ENCODE data around the gene CTNNBIP1. TPM values are rescaled to one million over a fixed set of nuclear protein-coding genes. Genes with fewer than 3 reads are reported as not detected.

Gene CTNNBIP1
- total and polyA plus RNA-seq, 9 of the 15 experiments (the other 6 are each of a cell fraction or from before 2014, with no cell fraction given), result 0.65 to 29.2 (median 14.7) TPM

DNA sequence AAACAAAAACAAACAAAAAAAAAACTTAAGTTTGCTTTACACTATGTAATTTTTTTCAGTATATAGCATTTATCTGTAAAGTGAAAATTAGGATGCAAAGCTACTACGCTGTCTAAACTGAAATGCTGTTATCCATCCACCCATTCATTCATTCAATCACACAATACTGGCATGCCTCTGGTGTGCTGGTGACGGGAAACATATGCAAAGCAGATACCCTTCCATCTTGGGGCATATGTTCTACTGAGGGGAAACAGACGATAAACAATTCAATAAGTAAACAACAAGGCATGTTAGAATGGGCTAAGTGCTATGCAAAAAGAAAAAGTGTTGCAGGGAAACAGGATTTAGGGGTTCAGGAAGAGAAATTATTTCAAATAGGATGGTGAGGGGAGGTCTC is 89.5 kb downstream of the CTNNBIP1 start:
- ChIA-PET POLR2A (interaction anchor here (0.9 to 1.5 kb wide), 2 partner anchors 10 to 11 kb away, joined by 4 read pairs; no protein-coding TSS in a partner anchor), CTCF (ENCODE audit: low intra/inter-chr PET ratio) (no interaction called here)
- BruUV-seq (replicated peaks), result no TSS peak
- no peak overlapping the region for H3K4me3 ChIP-seq
- peaks cover 2 to 15% of the 10 kb centered on the region in 2 experiments; a peak in 3 of 5 replicates for H3K27me3 ChIP-seq (ENCODE audit: control insufficient read depth in 2 of 2, insufficient read depth in 2 of 2, low read length in 2 of 2)
- no peak for ATAC-seq
- intact Hi-C loops (cut with micrococcal nuclease), result no loop called here
- no peak overlapping the region for H3K27ac ChIP-seq (ENCODE audit: extremely low read depth, low read depth, low read length)
- H3K9me1 ChIP-seq (ENCODE audit: control insufficient read depth, insufficient read depth, low read length), result no peaks in the 10 kb centered on the region
- peaks cover 9 to 23% of the 10 kb centered on the region in 2 experiments for H3K4me1 ChIP-seq (replicated peaks in 1 of 2; ENCODE audit: control insufficient read depth in 2 of 2, insufficient read depth in 2 of 2, low read length in 2 of 2)
- DNase-seq (ENCODE audit: extremely low read depth in 1 of 4, low spot score in 3 of 4), result no peak
- no peaks in the 10 kb centered on the region for H3K9me3 ChIP-seq (replicated peaks; ENCODE audit: control insufficient read depth, insufficient read depth, low read depth, low read length)
- TF ChIP-seq KHSRP (IDR thresholded peaks at IDR 0.05), result no peak
- TF ChIP-seq XRCC3 (IDR thresholded peaks at IDR 0.05), result no peak
- no peak for TF ChIP-seq YBX1 (IDR thresholded peaks at IDR 0.05)
- no peak for TF ChIP-seq SMAD1 (IDR thresholded peaks at IDR 0.05; ENCODE audit: low read depth, low read length, partially characterized antibody)
- TF ChIP-seq, protein P1, sequence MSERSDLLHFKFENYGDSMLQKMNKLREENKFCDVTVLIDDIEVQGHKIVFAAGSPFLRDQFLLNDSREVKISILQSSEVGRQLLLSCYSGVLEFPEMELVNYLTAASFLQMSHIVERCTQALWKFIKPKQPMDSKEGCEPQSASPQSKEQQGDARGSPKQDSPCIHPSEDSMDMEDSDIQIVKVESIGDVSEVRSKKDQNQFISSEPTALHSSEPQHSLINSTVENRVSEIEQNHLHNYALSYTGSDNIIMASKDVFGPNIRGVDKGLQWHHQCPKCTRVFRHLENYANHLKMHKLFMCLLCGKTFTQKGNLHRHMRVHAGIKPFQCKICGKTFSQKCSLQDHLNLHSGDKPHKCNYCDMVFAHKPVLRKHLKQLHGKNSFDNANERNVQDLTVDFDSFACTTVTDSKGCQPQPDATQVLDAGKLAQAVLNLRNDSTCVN (CRISPR knock-in tag; IDR thresholded peaks at IDR 0.05), result no peak
- no peak for TF ChIP-seq GABPB1 (CRISPR knock-in tag; IDR thresholded peaks at IDR 0.05)
- no peak for TF ChIP-seq ZNF699 (CRISPR knock-in tag; IDR thresholded peaks at IDR 0.05; ENCODE audit: insufficient replicate concordance)
- no peak for TF ChIP-seq NFXL1 (CRISPR knock-in tag; IDR thresholded peaks at IDR 0.05)
- TF ChIP-seq SMARCA5 (IDR thresholded peaks at IDR 0.05), result no peak
- no peak for TF ChIP-seq ZNF282 (CRISPR knock-in tag; IDR thresholded peaks at IDR 0.05)
- TF ChIP-seq SPI1 (IDR thresholded peaks at IDR 0.05; ENCODE audit: borderline replicate concordance, low read depth, low read length), result no peak
- no peak for TF ChIP-seq MECOM (CRISPR knock-in tag; IDR thresholded peaks at IDR 0.05)
- no peak for TF ChIP-seq PTTG1 (tag; IDR thresholded peaks at IDR 0.05; ENCODE audit: low read depth)
- no peak for TF ChIP-seq ZBTB8A (IDR thresholded peaks at IDR 0.05; ENCODE audit: partially characterized antibody)
- TF ChIP-seq, protein P2, sequence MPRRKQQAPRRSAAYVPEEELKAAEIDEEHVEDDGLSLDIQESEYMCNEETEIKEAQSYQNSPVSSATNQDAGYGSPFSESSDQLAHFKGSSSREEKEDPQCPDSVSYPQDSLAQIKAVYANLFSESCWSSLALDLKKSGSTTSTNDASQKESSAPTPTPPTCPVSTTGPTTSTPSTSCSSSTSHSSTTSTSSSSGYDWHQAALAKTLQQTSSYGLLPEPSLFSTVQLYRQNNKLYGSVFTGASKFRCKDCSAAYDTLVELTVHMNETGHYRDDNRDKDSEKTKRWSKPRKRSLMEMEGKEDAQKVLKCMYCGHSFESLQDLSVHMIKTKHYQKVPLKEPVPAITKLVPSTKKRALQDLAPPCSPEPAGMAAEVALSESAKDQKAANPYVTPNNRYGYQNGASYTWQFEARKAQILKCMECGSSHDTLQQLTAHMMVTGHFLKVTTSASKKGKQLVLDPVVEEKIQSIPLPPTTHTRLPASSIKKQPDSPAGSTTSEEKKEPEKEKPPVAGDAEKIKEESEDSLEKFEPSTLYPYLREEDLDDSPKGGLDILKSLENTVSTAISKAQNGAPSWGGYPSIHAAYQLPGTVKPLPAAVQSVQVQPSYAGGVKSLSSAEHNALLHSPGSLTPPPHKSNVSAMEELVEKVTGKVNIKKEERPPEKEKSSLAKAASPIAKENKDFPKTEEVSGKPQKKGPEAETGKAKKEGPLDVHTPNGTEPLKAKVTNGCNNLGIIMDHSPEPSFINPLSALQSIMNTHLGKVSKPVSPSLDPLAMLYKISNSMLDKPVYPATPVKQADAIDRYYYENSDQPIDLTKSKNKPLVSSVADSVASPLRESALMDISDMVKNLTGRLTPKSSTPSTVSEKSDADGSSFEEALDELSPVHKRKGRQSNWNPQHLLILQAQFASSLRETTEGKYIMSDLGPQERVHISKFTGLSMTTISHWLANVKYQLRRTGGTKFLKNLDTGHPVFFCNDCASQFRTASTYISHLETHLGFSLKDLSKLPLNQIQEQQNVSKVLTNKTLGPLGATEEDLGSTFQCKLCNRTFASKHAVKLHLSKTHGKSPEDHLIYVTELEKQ (CRISPR knock-in tag; IDR thresholded peaks at IDR 0.05), result no peak
- TF ChIP-seq GATAD2A (IDR thresholded peaks at IDR 0.05), result no peak
- FAIRE-seq, result no peak
- H3K36me3 ChIP-seq (ENCODE audit: control insufficient read depth, insufficient read depth, low read length), result no peaks in the 10 kb centered on the region
- H3K79me2 ChIP-seq (ENCODE audit: control insufficient read depth, insufficient read depth, low read length), result peaks cover 20% of the 10 kb centered on the region
- in situ Hi-C loops (cut with MboI), result no loop called here
- WGBS (ENCODE audit: insufficient coverage, low coverage, missing lambda C conversion rate), result 63% methylated on average over 3 of the region's 3 CpGs
- H3K4me2 ChIP-seq (ENCODE audit: insufficient read depth, low read length), result no peak overlapping the region
- H4K20me1 ChIP-seq (replicated peaks; ENCODE audit: control insufficient read depth, insufficient read depth, low read length), result peaks cover 4% of the 10 kb centered on the region; the same call in 1 of the 2 replicates
- no peak overlapping the region for H2AFZ ChIP-seq (ENCODE audit: low read depth, low read length)
- no peak overlapping the region for H3K9ac ChIP-seq (ENCODE audit: insufficient read depth in 1 of 2, low read depth in 2 of 2, low read length in 2 of 2)
